ENCODE measurements around the gene SPINK6.

The SPINK6 gene

GRCh38 chr5:148224117-148224742 is 21.4 kb downstream of the SPINK6 start:
- TF ChIP-seq CTCF (IDR thresholded peaks at IDR 0.05) = no peak

GRCh38 chr5:148228392-148228984 is 25.6 kb downstream of the SPINK6 start:
- TF ChIP-seq CTCF (IDR thresholded peaks at IDR 0.05) = no peak

- TF ChIP-seq CTCF (IDR thresholded peaks at IDR 0.05) = no peak
Observed at GRCh38 chr5:148229840-148230239, 27.0 kb downstream of the SPINK6 start.

GRCh38 chr5:148230240-148230639 is 27.4 kb downstream of the SPINK6 start:
- no peak for TF ChIP-seq CTCF (IDR thresholded peaks at IDR 0.05)

- no peak for TF ChIP-seq CTCF (IDR thresholded peaks at IDR 0.05)
Observed at GRCh38 chr5:148237785-148238417, 35.1 kb downstream of the SPINK6 start.

GRCh38 chr5:148238418-148238794 is 35.6 kb downstream of the SPINK6 start, which contains the start of gene MARCOL:
MARCOL (plus strand) TSS chr5:148238525; CDS start chr5:148238598, 73 bp downstream.
- no peak for TF ChIP-seq CTCF (IDR thresholded peaks at IDR 0.05)

- TF ChIP-seq CTCF (IDR thresholded peaks at IDR 0.05) = no peak
Observed at GRCh38 chr5:148248894-148249293, 46.1 kb downstream of the SPINK6 start.
